Activated CD4-positive, alpha-beta memory T cell treated with anti-CD3 and anti-CD28 coated beads for 36 hours (primary cell): Measurements from ENCODE around the gene BST1. TPM values are rescaled to one million over a fixed set of nuclear protein-coding genes. Genes with fewer than 3 reads are reported as not detected.

Experiments
- CTCF ChIA-PET: fragments of 350-600 bp; sonication (Branson Sonifier 250); formaldehyde crosslinking; loops from one replicate; lab custom pipeline; 2021; ENCODE audit warnings: antibody characterized with exemption, inconsistent platforms; lab: Charles Lee
- POLR2A ChIA-PET: fragments of 350-600 bp; sonication (Branson Sonifier 250); formaldehyde crosslinking; loops from one replicate; lab custom pipeline; 2021; ENCODE audit warnings: antibody characterized with exemption; lab: Charles Lee
- DNase-seq: peaks from one replicate; pipeline ENCODE4 v3.0.0-alpha.2; 2020
- H3K27ac Mint-ChIP-seq: one replicate; pipeline ENCODE4 v1.8.0; 2021; ENCODE audit warnings: mixed read lengths
- H3K27me3 Mint-ChIP-seq: one replicate; pipeline ENCODE4 v1.8.0; 2021; ENCODE audit warnings: mixed read lengths
- H3K36me3 Mint-ChIP-seq: one replicate; pipeline ENCODE4 v1.8.0; 2021; ENCODE audit warnings: mixed read lengths
- H3K4me1 Mint-ChIP-seq: one replicate; pipeline ENCODE4 v1.8.0; 2021; ENCODE audit warnings: low read depth, mixed read lengths
- H3K4me3 Mint-ChIP-seq: one replicate; pipeline ENCODE4 v1.8.0; 2021; ENCODE audit warnings: mild to moderate bottlenecking, mixed read lengths
- H3K9me3 Mint-ChIP-seq: one replicate; pipeline ENCODE4 v1.8.0; 2021; ENCODE audit warnings: mixed read lengths
- intact Hi-C: fragments of 100-400 bp; cut with micrococcal nuclease; formaldehyde crosslinking; loops from one replicate; pipeline ENCODE4 v1.15.1; 2023
- total RNA-seq, 2 experiments: library from RNA; stranded (reverse); gene quantifications; one replicate each; pipeline ENCODE4 v1.2.3, GENCODE V29; 2021

Gene BST1
- total RNA-seq, 2 experiments from 2014 or later: 0.19 to 0.67 TPM

GRCh38 chr4:15691346-15692135 lies 11.3 kb upstream of the BST1 start:
- Mint-ChIP-seq H3K9me3 (no peaks in the 10 kb centered on the region), H3K36me3 (peaks cover 15% of the 10 kb centered on the region), H3K27me3 (no peaks in the 10 kb centered on the region), H3K4me1 (no peaks in the 10 kb centered on the region), H3K27ac (no peak overlapping the region), H3K4me3 (no peak overlapping the region)
- ChIA-PET CTCF (no interaction called here), POLR2A (no interaction called here)
- intact Hi-C loops: no loop called here
- no peak for DNase-seq

DNA sequence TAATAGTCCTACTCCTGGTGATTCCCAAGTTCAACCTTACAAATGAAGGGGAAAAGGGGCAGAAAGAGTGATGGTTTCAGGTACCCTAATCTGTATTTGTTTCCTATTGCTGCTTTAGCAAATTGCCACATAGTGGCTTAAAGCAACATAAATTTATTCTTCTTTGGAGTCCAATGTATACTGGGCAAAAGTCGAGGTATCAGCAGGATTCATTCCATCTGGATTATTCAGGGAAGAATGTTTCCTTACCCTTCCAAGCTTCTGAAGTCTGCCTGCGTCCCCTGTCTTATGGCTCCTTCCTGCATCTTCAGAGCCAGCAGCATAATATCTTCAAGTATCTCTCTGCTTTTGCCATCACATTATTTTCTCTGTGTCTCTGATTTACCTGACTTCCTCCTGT lies 10.3 kb upstream of the BST1 start:
- Mint-ChIP-seq H3K36me3 (peaks cover 9% of the 10 kb centered on the region), H3K4me3 (no peak overlapping the region), H3K4me1 (no peaks in the 10 kb centered on the region), H3K27me3 (peaks cover 5% of the 10 kb centered on the region), H3K27ac (no peak overlapping the region), H3K9me3 (no peaks in the 10 kb centered on the region)
- intact Hi-C loops: no loop called here
- DNase-seq: no peak
- ChIA-PET CTCF (no interaction called here), POLR2A (no interaction called here)

DNA sequence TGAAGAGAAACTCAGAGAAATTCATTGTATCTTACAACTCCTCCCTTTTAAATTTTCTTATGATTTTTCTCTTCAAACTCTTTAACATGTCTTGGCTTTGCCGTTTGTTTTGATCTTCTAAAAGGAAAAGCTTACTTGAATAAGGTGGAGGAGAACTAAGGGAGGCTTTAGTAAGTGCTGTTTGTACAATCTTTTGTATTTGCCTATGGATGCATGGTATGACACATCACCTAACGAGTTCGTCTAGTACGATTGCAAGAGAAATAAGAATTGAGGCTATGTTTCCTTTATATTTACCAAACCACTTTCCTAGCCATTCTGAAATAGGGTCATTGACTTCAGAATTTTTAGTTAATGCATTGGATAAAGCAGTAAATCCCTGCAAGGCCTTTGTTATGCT lies 8.4 kb upstream of the BST1 start:
- H3K36me3 Mint-ChIP-seq: no peaks in the 10 kb centered on the region
- no peak overlapping the region for H3K4me3 Mint-ChIP-seq
- peaks cover 5% of the 10 kb centered on the region for H3K27me3 Mint-ChIP-seq
- DNase-seq: no peak
- intact Hi-C loops: no loop called here
- no peak overlapping the region for H3K27ac Mint-ChIP-seq
- no peaks in the 10 kb centered on the region for H3K4me1 Mint-ChIP-seq
- no peaks in the 10 kb centered on the region for H3K9me3 Mint-ChIP-seq
- CTCF ChIA-PET: no interaction called here
- POLR2A ChIA-PET: no interaction called here

DNA sequence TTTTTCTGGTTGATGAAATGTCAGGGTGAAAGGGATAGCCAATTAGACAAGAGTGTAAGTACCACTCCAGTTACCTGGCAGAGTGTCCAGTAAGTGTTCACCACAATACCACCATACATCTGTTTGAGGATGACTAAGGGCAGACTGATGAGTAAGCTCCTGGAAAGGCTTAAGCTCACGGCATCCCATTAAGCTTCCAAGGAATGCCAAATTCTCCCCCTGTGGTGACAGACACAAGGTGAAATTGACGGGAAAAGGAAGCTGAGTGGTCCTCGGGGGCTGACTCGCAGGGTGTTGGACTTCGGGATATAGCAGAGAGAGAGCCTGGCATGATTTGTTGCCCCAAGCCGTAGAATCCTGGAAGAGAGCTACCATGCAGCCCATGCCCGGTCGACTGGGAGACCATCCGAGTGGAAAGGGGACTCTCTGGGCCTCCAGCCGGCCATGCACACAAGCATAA lies 7.6 kb upstream of the BST1 start:
- no peaks in the 10 kb centered on the region for H3K36me3 Mint-ChIP-seq
- intact Hi-C loops: no loop called here
- H3K4me1 Mint-ChIP-seq: no peaks in the 10 kb centered on the region
- H3K9me3 Mint-ChIP-seq: no peaks in the 10 kb centered on the region
- no peak overlapping the region for H3K27ac Mint-ChIP-seq
- ChIA-PET CTCF (no interaction called here), POLR2A (no interaction called here)
- no peak overlapping the region for H3K4me3 Mint-ChIP-seq
- no peak for DNase-seq
- H3K27me3 Mint-ChIP-seq: peaks cover 5% of the 10 kb centered on the region

GRCh38 chr4:15695729-15696128 lies 7.1 kb upstream of the BST1 start:
- no peaks in the 10 kb centered on the region for H3K9me3 Mint-ChIP-seq
- H3K27ac Mint-ChIP-seq: no peak overlapping the region
- POLR2A ChIA-PET: interaction anchor here (0.7 kb wide), 1 partner anchor 59 kb away, joined by 3 read pairs; no protein-coding TSS in a partner anchor
- no peak for DNase-seq
- H3K36me3 Mint-ChIP-seq: no peaks in the 10 kb centered on the region
- CTCF ChIA-PET: no interaction called here
- H3K27me3 Mint-ChIP-seq: peaks cover 5% of the 10 kb centered on the region
- intact Hi-C loops: no loop called here
- no peaks in the 10 kb centered on the region for H3K4me1 Mint-ChIP-seq
- no peak overlapping the region for H3K4me3 Mint-ChIP-seq

- Mint-ChIP-seq H3K4me3 (no peak overlapping the region), H3K36me3 (no peaks in the 10 kb centered on the region), H3K9me3 (no peaks in the 10 kb centered on the region), H3K27me3 (peaks cover 8% of the 10 kb centered on the region), H3K27ac (no peak overlapping the region), H3K4me1 (no peaks in the 10 kb centered on the region)
- CTCF ChIA-PET: no interaction called here
- POLR2A ChIA-PET: no interaction called here
- intact Hi-C loops: no loop called here
- DNase-seq: no peak
These were observed 6.0 kb upstream of the BST1 start for GRCh38 chr4:15696866-15697265.

- Mint-ChIP-seq H3K27ac (no peak overlapping the region), H3K36me3 (no peaks in the 10 kb centered on the region), H3K4me1 (peaks cover 7% of the 10 kb centered on the region), H3K9me3 (no peaks in the 10 kb centered on the region), H3K27me3 (peaks cover 3% of the 10 kb centered on the region), H3K4me3 (peak overlapping the region; percentile 51)
- CTCF ChIA-PET: no interaction called here
- POLR2A ChIA-PET: no interaction called here
- intact Hi-C loops: loop anchor here (1.0 kb wide), 1 partner anchor 22 kb away; the partner anchor contains the start of gene FAM200B
- DNase-seq: no peak
These were observed 574 bp downstream of the BST1 start for GRCh38 chr4:15703439-15703838.

DNA sequence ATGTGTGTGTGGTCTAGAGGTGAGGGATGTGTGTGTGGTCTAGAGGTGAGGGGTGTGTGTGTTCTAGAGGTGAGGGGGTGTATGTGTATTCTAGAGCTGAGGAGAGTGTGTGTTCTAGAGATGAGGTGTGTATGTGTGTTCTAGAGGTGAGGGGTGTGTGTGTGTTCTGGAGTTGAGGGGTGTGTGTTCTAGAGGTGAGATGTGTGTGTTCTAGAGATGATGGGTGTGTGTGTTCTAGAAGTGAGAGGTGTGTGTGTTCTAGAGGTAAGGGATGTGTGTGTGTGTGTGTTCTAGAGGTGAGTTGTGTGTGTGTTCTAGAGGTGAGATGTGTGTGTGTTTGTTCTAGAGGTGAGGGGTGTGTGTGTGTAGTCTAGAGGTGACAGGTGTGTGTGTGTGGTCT lies 1.3 kb downstream of the BST1 start:
- H3K27me3 Mint-ChIP-seq: peaks cover 3% of the 10 kb centered on the region
- no peak for DNase-seq
- H3K4me3 Mint-ChIP-seq: no peak overlapping the region
- POLR2A ChIA-PET: no interaction called here
- H3K4me1 Mint-ChIP-seq: peaks cover 7% of the 10 kb centered on the region
- CTCF ChIA-PET: no interaction called here
- H3K9me3 Mint-ChIP-seq: no peaks in the 10 kb centered on the region
- H3K27ac Mint-ChIP-seq: no peak overlapping the region
- intact Hi-C loops: no loop called here
- no peaks in the 10 kb centered on the region for H3K36me3 Mint-ChIP-seq

DNA sequence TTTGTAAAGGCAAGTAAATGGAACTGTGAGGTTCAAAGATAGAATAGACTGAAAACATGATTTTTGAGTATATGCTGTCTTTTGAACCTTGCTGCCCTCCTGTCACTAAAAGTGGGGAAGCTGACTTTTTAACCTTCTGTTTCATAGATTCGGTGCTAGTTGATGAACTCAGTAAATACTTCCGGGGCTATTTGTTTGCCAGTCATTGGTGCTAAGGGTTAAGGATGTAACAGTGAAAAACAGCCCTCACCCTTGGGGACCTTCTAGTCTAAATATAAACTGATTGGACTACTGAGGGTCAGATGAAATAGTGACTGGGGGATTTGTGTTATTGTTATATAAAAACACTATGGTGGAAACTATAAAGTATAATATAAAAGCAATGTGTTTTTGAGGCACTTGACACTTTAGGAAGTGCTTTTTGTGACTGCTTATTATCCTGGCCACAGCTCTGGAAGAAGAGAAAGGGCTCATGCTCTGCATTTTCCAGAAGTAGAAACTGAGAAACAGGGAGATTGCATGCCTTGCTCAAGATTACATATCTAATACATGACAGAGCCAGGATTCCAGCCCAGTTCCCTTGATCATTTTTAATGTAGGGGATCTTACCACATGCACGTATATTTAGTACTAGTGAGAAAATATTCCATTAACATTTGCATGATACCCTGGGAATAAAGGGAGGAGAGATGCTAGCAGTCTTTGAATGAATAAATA lies 3.9 kb downstream of the BST1 start:
- intact Hi-C loops: no loop called here
- Mint-ChIP-seq H3K4me1 (peaks cover 7% of the 10 kb centered on the region), H3K36me3 (no peaks in the 10 kb centered on the region), H3K9me3 (no peaks in the 10 kb centered on the region), H3K27ac (no peak overlapping the region), H3K27me3 (no peaks in the 10 kb centered on the region), H3K4me3 (no peak overlapping the region)
- POLR2A ChIA-PET: no interaction called here
- no peak for DNase-seq
- CTCF ChIA-PET: interaction anchor here (0.6 kb wide), 1 partner anchor 9 kb away, joined by 3 read pairs; no protein-coding TSS in a partner anchor

GRCh38 chr4:15707363-15707715 lies 4.5 kb downstream of the BST1 start:
- no peaks in the 10 kb centered on the region for H3K36me3 Mint-ChIP-seq
- POLR2A ChIA-PET: no interaction called here
- CTCF ChIA-PET: no interaction called here
- H3K4me1 Mint-ChIP-seq: peaks cover 6% of the 10 kb centered on the region
- H3K27me3 Mint-ChIP-seq: no peaks in the 10 kb centered on the region
- DNase-seq: no peak
- H3K4me3 Mint-ChIP-seq: no peak overlapping the region
- intact Hi-C loops: no loop called here
- no peaks in the 10 kb centered on the region for H3K9me3 Mint-ChIP-seq
- H3K27ac Mint-ChIP-seq: no peak overlapping the region

DNA sequence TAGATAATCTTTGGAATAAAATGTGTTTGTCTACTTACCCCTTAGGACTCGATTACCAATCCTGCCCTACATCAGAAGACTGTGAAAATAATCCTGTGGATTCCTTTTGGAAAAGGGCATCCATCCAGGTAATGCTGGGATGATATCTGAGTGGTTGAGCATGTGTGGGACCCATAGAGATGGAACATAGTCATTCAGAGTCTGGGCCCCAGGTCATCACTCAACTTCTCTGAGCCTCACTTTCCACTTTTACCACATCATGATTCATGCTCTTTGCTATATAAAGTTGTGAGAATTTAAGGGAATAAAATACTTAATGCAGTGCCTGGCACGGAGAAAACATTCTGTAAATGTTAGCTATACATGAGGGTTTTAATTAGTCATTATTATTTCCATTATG lies 8.9 kb downstream of the BST1 start:
- no peaks in the 10 kb centered on the region for H3K27me3 Mint-ChIP-seq
- intact Hi-C loops: no loop called here
- no peak overlapping the region for H3K4me3 Mint-ChIP-seq
- ChIA-PET POLR2A (no interaction called here), CTCF (interaction anchor here (0.5 to 1.2 kb wide), 2 partner anchors 55 to 244 kb away, joined by 3 to 4 read pairs; no protein-coding TSS in a partner anchor)
- DNase-seq: no peak
- H3K9me3 Mint-ChIP-seq: no peaks in the 10 kb centered on the region
- no peaks in the 10 kb centered on the region for H3K36me3 Mint-ChIP-seq
- peaks cover 3% of the 10 kb centered on the region for H3K4me1 Mint-ChIP-seq
- no peak overlapping the region for H3K27ac Mint-ChIP-seq

DNA sequence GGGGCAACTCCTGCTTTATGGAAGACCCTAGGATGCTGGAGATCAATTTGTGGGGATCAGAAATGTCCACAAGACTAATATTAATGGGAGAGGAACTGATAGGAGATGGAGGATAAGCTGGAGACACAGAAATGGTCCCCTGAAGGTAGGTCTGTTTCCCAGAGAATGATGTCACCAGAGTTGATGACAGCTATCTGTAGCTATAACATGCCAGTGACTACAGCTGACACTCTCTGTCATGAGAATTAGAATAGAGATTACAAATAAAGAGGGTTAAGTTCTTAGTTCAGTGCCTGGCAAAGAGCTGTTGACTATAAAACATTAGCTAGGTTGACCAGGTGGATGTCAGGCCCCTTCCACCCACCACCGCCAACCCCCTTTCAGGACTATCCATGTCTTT lies 9.3 kb downstream of the BST1 start:
- H3K27me3 Mint-ChIP-seq: no peaks in the 10 kb centered on the region
- peaks cover 3% of the 10 kb centered on the region for H3K4me1 Mint-ChIP-seq
- intact Hi-C loops: no loop called here
- H3K9me3 Mint-ChIP-seq: no peaks in the 10 kb centered on the region
- no peak overlapping the region for H3K4me3 Mint-ChIP-seq
- ChIA-PET CTCF (interaction anchor here (0.5 to 1.2 kb wide), 3 partner anchors 55 to 244 kb away, joined by 3 to 4 read pairs (median 3); no protein-coding TSS in a partner anchor), POLR2A (no interaction called here)
- H3K36me3 Mint-ChIP-seq: no peaks in the 10 kb centered on the region
- no peak for DNase-seq
- H3K27ac Mint-ChIP-seq: no peak overlapping the region
